GM23338 (cell line): ENCODE measurements around the gene FAM149B1. TPM values are rescaled to one million over a fixed set of nuclear protein-coding genes. Genes with fewer than 3 reads are reported as not detected.

ENCODE experiments used
- ATAC-seq: fragments of 200-7000 bp; cut with Tn5 transposase; 3 replicates; pipeline ENCODE4 v1.9.1; 2020
- DNase-seq: peaks from one replicate; pipeline ENCODE4 v3.0.0-alpha.2; 2015; ENCODE audit warnings: low spot score
- H2AFZ ChIP-seq: fragments of 200-600 bp; sonication (generic); 2 replicates; pipeline ENCODE4 v1.8.0; 2016; ENCODE audit warnings: antibody characterized with exemption, mild to moderate bottlenecking, moderate library complexity
- H3F3A ChIP-seq: fragments of 200-600 bp; sonication (generic); replicated peaks from 2 replicates; pipeline ENCODE4 v1.8.0; 2017; ENCODE audit warnings: antibody characterized with exemption, mixed run types, low read depth
- H3K27ac ChIP-seq: fragments of 200-600 bp; sonication (generic); 2 replicates; pipeline ENCODE4 v1.6.1; 2016; ENCODE audit warnings: low read depth
- H3K27me3 ChIP-seq: fragments of 200-600 bp; sonication (generic); 2 replicates; pipeline ENCODE4 v1.8.0; 2016; ENCODE audit warnings: mild to moderate bottlenecking, mixed run types, moderate library complexity; ENCODE audit not compliant: insufficient read depth
- H3K36me3 ChIP-seq: fragments of 200-600 bp; sonication (generic); 2 replicates; pipeline ENCODE4 v1.8.0; 2016; ENCODE audit warnings: mild to moderate bottlenecking; ENCODE audit not compliant: insufficient read depth
- H3K4me1 ChIP-seq: fragments of 200-600 bp; sonication (generic); 2 replicates; pipeline ENCODE4 v1.8.0; 2016; ENCODE audit warnings: mild to moderate bottlenecking, moderate library complexity; ENCODE audit not compliant: insufficient read depth
- H3K4me2 ChIP-seq: fragments of 200-600 bp; sonication (generic); 2 replicates; pipeline ENCODE4 v1.7.1; 2017; ENCODE audit warnings: mixed run types
- H3K4me3 ChIP-seq: fragments of 200-600 bp; sonication (generic); 2 replicates; pipeline ENCODE4 v1.6.1; 2016; ENCODE audit warnings: mixed run types
- H3K79me2 ChIP-seq: fragments of 200-600 bp; sonication (generic); replicated peaks from 2 replicates; pipeline ENCODE4 v1.8.0; 2017; ENCODE audit warnings: mild to moderate bottlenecking; ENCODE audit not compliant: insufficient read depth
- H3K9me2 ChIP-seq: fragments of 200-600 bp; sonication (generic); 2 replicates; pipeline ENCODE4 v1.8.0; 2017; ENCODE audit not compliant: insufficient read depth
- H4K20me1 ChIP-seq: fragments of 200-600 bp; sonication (generic); replicated peaks from 2 replicates; pipeline ENCODE4 v1.8.0; 2017; ENCODE audit warnings: mild to moderate bottlenecking; ENCODE audit not compliant: insufficient read depth
- H3K27ac Mint-ChIP-seq: 2 replicates; pipeline ENCODE4 v1.8.0; 2020; ENCODE audit warnings: inconsistent platforms, mild to moderate bottlenecking, moderate library complexity, mixed read lengths
- H3K27me3 Mint-ChIP-seq: 3 replicates; pipeline ENCODE4 v1.8.0; 2022; ENCODE audit warnings: low read depth, mild to moderate bottlenecking, moderate library complexity, mixed read lengths, inconsistent platforms; ENCODE audit not compliant: insufficient read depth, poor library complexity
- H3K36me3 Mint-ChIP-seq: 3 replicates; pipeline ENCODE4 v1.8.0; 2021; ENCODE audit warnings: low read depth, mild to moderate bottlenecking, inconsistent platforms, moderate library complexity, mixed read lengths
- H3K4me1 Mint-ChIP-seq: 3 replicates; pipeline ENCODE4 v1.8.0; 2020; ENCODE audit warnings: mild to moderate bottlenecking, inconsistent platforms, mixed read lengths
- H3K4me3 Mint-ChIP-seq: 3 replicates; pipeline ENCODE4 v1.8.0; 2021; ENCODE audit warnings: moderate library complexity, mild to moderate bottlenecking, inconsistent platforms, mixed read lengths
- H3K9me3 Mint-ChIP-seq: 3 replicates; pipeline ENCODE4 v1.8.0; 2020; ENCODE audit warnings: moderate library complexity, mild to moderate bottlenecking, inconsistent platforms, mixed read lengths
- CREB1 ChIP-seq: fragments of 250-450 bp; sonication (Bioruptor Pico); IDR thresholded peaks from 2 replicates; pipeline ENCODE4 v1.5.0; 2020; ENCODE audit warnings: low read depth, mild to moderate bottlenecking, moderate library complexity
- CTCF ChIP-seq, 2 experiments: fragments of 200-600 bp in 1 of 2; sonication (generic) in 1 of 2; conservative IDR thresholded peaks; 2 replicates each; pipeline versions ENCODE4 v1.5.1 to v1.6.1; 2016 to 2017; ENCODE audit warnings: antibody characterized with exemption in 2 of 2, low read depth in 2 of 2, mild to moderate bottlenecking in 2 of 2, moderate library complexity in 1 of 2
- ETS1 ChIP-seq: IDR thresholded peaks from 2 replicates; pipeline ENCODE4 v1.6.1; 2016; ENCODE audit warnings: antibody characterized with exemption
- EZH2 ChIP-seq: fragments of 200-600 bp; sonication (generic); IDR thresholded peaks from one replicate; pipeline ENCODE4 v1.8.0; 2017; ENCODE audit warnings: antibody characterized with exemption, mild to moderate bottlenecking, low read depth; ENCODE audit not compliant: unreplicated experiment
- EZH2phosphoT487 ChIP-seq: fragments of 200-600 bp; sonication (generic); IDR thresholded peaks from one replicate; pipeline ENCODE4 v1.8.1; 2018; ENCODE audit warnings: antibody characterized with exemption; ENCODE audit not compliant: unreplicated experiment
- NANOG ChIP-seq: IDR thresholded peaks from 2 replicates; pipeline ENCODE4 v1.6.1; 2016; ENCODE audit warnings: antibody characterized with exemption, borderline replicate concordance
- POLR2AphosphoS5 ChIP-seq: IDR thresholded peaks from 2 replicates; pipeline ENCODE4 v1.6.1; 2016; ENCODE audit warnings: antibody characterized with exemption, low read depth
- STAT1 ChIP-seq: IDR thresholded peaks from one replicate; pipeline ENCODE4 v1.6.1; 2016; ENCODE audit warnings: antibody characterized with exemption; ENCODE audit not compliant: unreplicated experiment
- ZNF114 ChIP-seq: fragments of 250-450 bp; sonication (Bioruptor Pico); IDR thresholded peaks from 2 replicates; pipeline ENCODE4 v1.5.0; 2020; ENCODE audit warnings: mild to moderate bottlenecking, moderate library complexity
- ZNF331 ChIP-seq: fragments of 250-450 bp; sonication (Bioruptor Pico); IDR thresholded peaks from 2 replicates; pipeline ENCODE4 v1.5.0; 2020; ENCODE audit warnings: low read depth, mild to moderate bottlenecking, moderate library complexity
- ZNF462 ChIP-seq: fragments of 250-450 bp; sonication (Bioruptor Pico); IDR thresholded peaks from 2 replicates; pipeline ENCODE4 v1.5.0; 2020; ENCODE audit warnings: mild to moderate bottlenecking, moderate library complexity
- polyA plus RNA-seq: library from polyadenylated mRNA; unstranded; fragments of >200 nt; fragmentation: Nextera tagmentation; extraction: Ambion mirVana; gene quantifications from 2 replicates; pipeline ENCODE4 v1.2.1, GENCODE V29; 2016
- total RNA-seq: library from RNA; depleted of rRNA; stranded (reverse); fragments of >200 nt; shearing (Covaris generic); gene quantifications from 2 replicates; pipeline ENCODE4 v1.2.3, GENCODE V29; 2014

The FAM149B1 gene
- total and polyA plus RNA-seq, 2 experiments from 2014 or later = 11.2 to 19.3 TPM

- Mint-ChIP-seq H3K36me3 (no peaks in the 10 kb centered on the region; the same call in 2 of the 3 replicates), H3K9me3 (no peaks in the 10 kb centered on the region; the same call in 2 of the 3 replicates), H3K4me3 (peak overlapping the region; percentile 100), H3K4me1 (peaks cover 9% of the 10 kb centered on the region; the same call in 2 of the 3 replicates), H3K27ac (no peak overlapping the region), H3K27me3 (no peaks in the 10 kb centered on the region)
- Histone ChIP-seq H3K27me3 (no peaks in the 10 kb centered on the region), H3F3A (peaks cover 4% of the 10 kb centered on the region; the same call in 1 of the 2 replicates), H3K4me2 (no peak overlapping the region), H2AFZ (no peak overlapping the region), H3K36me3 (0 out of 2 replicates have a peak, but pooled peaks cover 3% of the 10 kb centered on the region), H3K4me3 (no peak overlapping the region), H3K79me2 (peaks cover 47% of the 10 kb centered on the region), H4K20me1 (no peaks in the 10 kb centered on the region), H3K9me2 (no peaks in the 10 kb centered on the region), H3K27ac (no peak overlapping the region; the same call in 1 of the 2 replicates), H3K4me1 (0 out of 2 replicates have a peak, but pooled peaks cover 6% of the 10 kb centered on the region)
- DNase-seq (no peak), ATAC-seq (no peak)
- TF ChIP-seq ZNF331 (no peak), STAT1 (no peak), POLR2AphosphoS5 (no peak), ZNF114 (CRISPR knock-in tag) (no peak), EZH2phosphoT487 (no peak), CREB1 (no peak), ETS1 (no peak), EZH2 (no peak)
Measured at GRCh38 chr10:73169320-73169719, 1.4 kb downstream of the FAM149B1 start.

GRCh38 chr10:73172867-73173266 lies 4.9 kb downstream of the FAM149B1 start:
- Histone ChIP-seq H3K4me2 (no peak overlapping the region), H2AFZ (no peak overlapping the region), H4K20me1 (peaks cover 3% of the 10 kb centered on the region; the same call in 1 of the 2 replicates), H3K27ac (no peak overlapping the region), H3K79me2 (peaks cover 13% of the 10 kb centered on the region), H3K27me3 (no peaks in the 10 kb centered on the region), H3K4me3 (no peak overlapping the region), H3K9me2 (no peaks in the 10 kb centered on the region), H3F3A (peaks cover 4% of the 10 kb centered on the region; the same call in 1 of the 2 replicates), H3K4me1 (no peaks in the 10 kb centered on the region), H3K36me3 (peaks cover 3% of the 10 kb centered on the region; the same call in 1 of the 2 replicates)
- H3K27me3 Mint-ChIP-seq = no peaks in the 10 kb centered on the region
- TF ChIP-seq CTCF (conservative IDR thresholded peaks at IDR 0.05; ENCODE audit: low read depth in 2 of 2) (no peak), NANOG (no peak), CREB1 (no peak), EZH2phosphoT487 (no peak), POLR2AphosphoS5 (no peak), ZNF114 (CRISPR knock-in tag) (no peak), ZNF462 (CRISPR knock-in tag) (no peak), ZNF331 (no peak)
- H3K9me3 Mint-ChIP-seq = no peaks in the 10 kb centered on the region
- DNase-seq (no peak), ATAC-seq (no peak)
- no peak overlapping the region for H3K27ac Mint-ChIP-seq
- H3K4me3 Mint-ChIP-seq = no peak overlapping the region
- peaks cover 3% of the 10 kb centered on the region; the same call in 1 of the 3 replicates for H3K4me1 Mint-ChIP-seq
- H3K36me3 Mint-ChIP-seq = peaks cover 12% of the 10 kb centered on the region; the same call in 2 of the 3 replicates
